Measurements from ENCODE around the gene DUSP22. TPM values are rescaled to one million over a fixed set of nuclear protein-coding genes. Genes with fewer than 3 reads are reported as not detected.

Gene DUSP22
- total and polyA plus RNA-seq, 2 donors, result 17.9 to 54.2 TPM

GRCh38 chr6:292506-293192 lies 362 bp downstream of the DUSP22 start:
- Histone ChIP-seq H3K27me3 (ENCODE audit: control insufficient read depth in 2 of 2, insufficient read depth in 1 of 2, low read length in 1 of 2) (peaks cover 0 to 7% of the 10 kb centered on the region in 2 donors), H3K9me3 (ENCODE audit: control insufficient read depth in 2 of 2, insufficient read depth in 1 of 2, low read length in 1 of 2) (peaks cover 0 to 20% of the 10 kb centered on the region in 2 donors), H3K4me3 (ENCODE audit: low read length in 2 of 2) (peak overlapping the region; percentile 50 to 81), H3K27ac (ENCODE audit: low read depth in 1 of 2, low read length in 1 of 2) (peak overlapping the region; percentile 72 to 98), H3K36me3 (ENCODE audit: control insufficient read depth in 2 of 2, insufficient read depth in 2 of 2, low read length in 1 of 2) (no peaks in the 10 kb centered on the region), H3K4me1 (ENCODE audit: control insufficient read depth in 2 of 2, insufficient read depth in 2 of 2, low read length in 2 of 2) (peaks cover 12 to 24% of the 10 kb centered on the region in 2 donors)
- DNase-seq (ENCODE audit: low read depth in 6 of 9, low spot score in 9 of 9), result peak in 7 of 9 donors; percentile 67 to 88 (median 76)
- WGBS, result 23% methylated on average over 52 of the region's 52 CpGs

GRCh38 chr6:293193-294174 lies 1.2 kb downstream of the DUSP22 start:
- peaks cover 14 to 31% of the 10 kb centered on the region in 2 donors for H3K4me1 ChIP-seq (ENCODE audit: control insufficient read depth in 2 of 2, insufficient read depth in 2 of 2, low read length in 2 of 2)
- peaks cover 0 to 7% of the 10 kb centered on the region in 2 donors for H3K27me3 ChIP-seq (ENCODE audit: control insufficient read depth in 2 of 2, insufficient read depth in 1 of 2, low read length in 1 of 2)
- H3K4me3 ChIP-seq (ENCODE audit: low read length in 2 of 2), result peak overlapping the region; percentile 50 to 81
- H3K36me3 ChIP-seq (ENCODE audit: control insufficient read depth in 2 of 2, insufficient read depth in 2 of 2, low read length in 1 of 2), result no peaks in the 10 kb centered on the region
- H3K27ac ChIP-seq (ENCODE audit: low read depth in 1 of 2, low read length in 1 of 2), result peak overlapping the region; percentile 39 to 98
- 55% methylated on average over 24 of the region's 24 CpGs for WGBS
- no peak for DNase-seq (ENCODE audit: low read depth in 6 of 9, low spot score in 9 of 9)
- peaks cover 0 to 20% of the 10 kb centered on the region in 2 donors for H3K9me3 ChIP-seq (ENCODE audit: control insufficient read depth in 2 of 2, insufficient read depth in 1 of 2, low read length in 1 of 2)

- H3K27ac ChIP-seq (ENCODE audit: low read depth in 1 of 2, low read length in 1 of 2), result no peak overlapping the region
- peaks cover 14 to 35% of the 10 kb centered on the region in 2 donors for H3K4me1 ChIP-seq (ENCODE audit: control insufficient read depth in 2 of 2, insufficient read depth in 2 of 2, low read length in 2 of 2)
- H3K4me3 ChIP-seq (ENCODE audit: low read length in 2 of 2), result no peak overlapping the region
- DNase-seq (ENCODE audit: low read depth in 6 of 9, low spot score in 9 of 9), result no peak
- peaks cover 0 to 7% of the 10 kb centered on the region in 2 donors for H3K27me3 ChIP-seq (ENCODE audit: control insufficient read depth in 2 of 2, insufficient read depth in 1 of 2, low read length in 1 of 2)
- 92% methylated on average over 17 of the region's 17 CpGs for WGBS
- H3K36me3 ChIP-seq (ENCODE audit: control insufficient read depth in 2 of 2, insufficient read depth in 2 of 2, low read length in 1 of 2), result no peaks in the 10 kb centered on the region
- H3K9me3 ChIP-seq (ENCODE audit: control insufficient read depth in 2 of 2, insufficient read depth in 1 of 2, low read length in 1 of 2), result peaks cover 0 to 20% of the 10 kb centered on the region in 2 donors
Measured at GRCh38 chr6:294656-295565, 2.6 kb downstream of the DUSP22 start.

- H3K27ac ChIP-seq (ENCODE audit: low read depth in 1 of 2, low read length in 1 of 2), result peak overlapping the region in 1 of 2 donors; percentile 31
- H3K36me3 ChIP-seq (ENCODE audit: control insufficient read depth in 2 of 2, insufficient read depth in 2 of 2, low read length in 1 of 2), result no peaks in the 10 kb centered on the region
- 36% methylated on average over 9 of the region's 9 CpGs for WGBS
- peaks cover 0 to 3% of the 10 kb centered on the region in 2 donors for H3K27me3 ChIP-seq (ENCODE audit: control insufficient read depth in 2 of 2, insufficient read depth in 1 of 2, low read length in 1 of 2)
- H3K4me3 ChIP-seq (ENCODE audit: low read length in 2 of 2), result no peak overlapping the region
- DNase-seq (ENCODE audit: low read depth in 6 of 9, low spot score in 9 of 9), result no peak
- peaks cover 14 to 35% of the 10 kb centered on the region in 2 donors for H3K4me1 ChIP-seq (ENCODE audit: control insufficient read depth in 2 of 2, insufficient read depth in 2 of 2, low read length in 2 of 2)
- H3K9me3 ChIP-seq (ENCODE audit: control insufficient read depth in 2 of 2, insufficient read depth in 1 of 2, low read length in 1 of 2), result peaks cover 0 to 22% of the 10 kb centered on the region in 2 donors
Measured at GRCh38 chr6:296151-297122, 4.2 kb downstream of the DUSP22 start.

GRCh38 chr6:297571-298232 lies 5.4 kb downstream of the DUSP22 start:
- DNase-seq (ENCODE audit: low read depth in 6 of 9, low spot score in 9 of 9), result no peak
- 44% methylated on average over 6 of the region's 6 CpGs for WGBS
- H3K9me3 ChIP-seq (ENCODE audit: control insufficient read depth in 2 of 2, insufficient read depth in 1 of 2, low read length in 1 of 2), result peaks cover 0 to 20% of the 10 kb centered on the region in 2 donors
- H3K27ac ChIP-seq (ENCODE audit: low read depth in 1 of 2, low read length in 1 of 2), result no peak overlapping the region
- no peaks in the 10 kb centered on the region for H3K27me3 ChIP-seq (ENCODE audit: control insufficient read depth in 2 of 2, insufficient read depth in 1 of 2, low read length in 1 of 2)
- H3K4me3 ChIP-seq (ENCODE audit: low read length in 2 of 2), result no peak overlapping the region
- peaks cover 14 to 33% of the 10 kb centered on the region in 2 donors for H3K4me1 ChIP-seq (ENCODE audit: control insufficient read depth in 2 of 2, insufficient read depth in 2 of 2, low read length in 2 of 2)
- H3K36me3 ChIP-seq (ENCODE audit: control insufficient read depth in 2 of 2, insufficient read depth in 2 of 2, low read length in 1 of 2), result no peaks in the 10 kb centered on the region

GRCh38 chr6:298233-299103 lies 6.2 kb downstream of the DUSP22 start:
- 40% methylated on average over 11 of the region's 11 CpGs for WGBS

More at GRCh38 chr6:298233-299103, 6.2 kb downstream of the DUSP22 start:
- no peaks in the 10 kb centered on the region for H3K27me3 ChIP-seq (ENCODE audit: control insufficient read depth in 2 of 2, insufficient read depth in 1 of 2, low read length in 1 of 2)
- peak overlapping the region in 1 of 2 donors; percentile 55 for H3K27ac ChIP-seq (ENCODE audit: low read depth in 1 of 2, low read length in 1 of 2)
- H3K4me1 ChIP-seq (ENCODE audit: control insufficient read depth in 2 of 2, insufficient read depth in 2 of 2, low read length in 2 of 2), result peaks cover 10 to 25% of the 10 kb centered on the region in 2 donors
- no peak for DNase-seq (ENCODE audit: low read depth in 6 of 9, low spot score in 9 of 9)
- H3K9me3 ChIP-seq (ENCODE audit: control insufficient read depth in 2 of 2, insufficient read depth in 1 of 2, low read length in 1 of 2), result peaks cover 0 to 18% of the 10 kb centered on the region in 2 donors
- no peaks in the 10 kb centered on the region for H3K36me3 ChIP-seq (ENCODE audit: control insufficient read depth in 2 of 2, insufficient read depth in 2 of 2, low read length in 1 of 2)
- no peak overlapping the region for H3K4me3 ChIP-seq (ENCODE audit: low read length in 2 of 2)
